RWPE1 (cell line): ENCODE measurements around the gene CNTN4.

Source experiments
- CTCF ChIA-PET: fragments of 350-600 bp; sonication (Branson Sonifier 250); formaldehyde crosslinking; extraction: SDS; loops from one replicate; lab custom pipeline; 2021; lab: Yijun Ruan, JAX
- POLR2A ChIA-PET: fragments of 400-600 bp; formaldehyde crosslinking; extraction: SDS; loops from one replicate; lab custom pipeline; 2020; ENCODE audit warnings: antibody characterized with exemption; ENCODE audit not compliant: low non-redundant PET; lab: Yijun Ruan, JAX
- DNase-seq: peaks from one replicate; pipeline ENCODE4 v3.0.0; 2012; ENCODE audit warnings: low spot score
- H3K27ac ChIP-seq: fragments of 450-650 bp; 2 replicates; pipeline ENCODE4 v1.5.1; 2017
- CTCF ChIP-seq: fragments of 450-650 bp; conservative IDR thresholded peaks from 2 replicates; pipeline ENCODE4 v1.5.1; 2017; ENCODE audit warnings: low read depth, mild to moderate bottlenecking

Gene CNTN4

GRCh38 chr3:2375376-2375775 is 276.7 kb downstream of the CNTN4 start:
- no peak for DNase-seq
- ChIA-PET POLR2A (no interaction called here), CTCF (no interaction called here)
- TF ChIP-seq CTCF, result no peak
- H3K27ac ChIP-seq, result no peak overlapping the region

- no peak overlapping the region for H3K27ac ChIP-seq
- DNase-seq, result no peak
- CTCF ChIA-PET, result no interaction called here
- TF ChIP-seq CTCF, result no peak
- POLR2A ChIA-PET, result no interaction called here
These were observed 278.6 kb downstream of the CNTN4 start for GRCh38 chr3:2377281-2377680.

GRCh38 chr3:2390926-2391532 is 292.4 kb downstream of the CNTN4 start:
- no peak for DNase-seq
- no peak overlapping the region for H3K27ac ChIP-seq
- CTCF ChIA-PET, result no interaction called here
- TF ChIP-seq CTCF, result no peak
- POLR2A ChIA-PET, result no interaction called here

- POLR2A ChIA-PET, result no interaction called here
- no peak overlapping the region for H3K27ac ChIP-seq
- no peak for DNase-seq
- CTCF ChIA-PET, result no interaction called here
- no peak for TF ChIP-seq CTCF
These were observed 293.2 kb downstream of the CNTN4 start for GRCh38 chr3:2391896-2392295.

- ChIA-PET CTCF (interaction anchor here (0.6 kb wide), 1 partner anchor 163 kb away, joined by 3 read pairs; no protein-coding TSS in a partner anchor), POLR2A (no interaction called here)
- H3K27ac ChIP-seq, result no peak overlapping the region
- no peak for TF ChIP-seq CTCF
- no peak for DNase-seq
These were observed 294.3 kb downstream of the CNTN4 start for GRCh38 chr3:2392981-2393380.

GRCh38 chr3:2415083-2415482 is 316.4 kb downstream of the CNTN4 start:
- DNase-seq, result no peak
- ChIA-PET POLR2A (no interaction called here), CTCF (no interaction called here)
- H3K27ac ChIP-seq, result no peak overlapping the region
- no peak for TF ChIP-seq CTCF

GRCh38 chr3:2420919-2421318 is 322.3 kb downstream of the CNTN4 start:
- ChIA-PET POLR2A (no interaction called here), CTCF (no interaction called here)
- TF ChIP-seq CTCF, result no peak
- no peak overlapping the region for H3K27ac ChIP-seq
- no peak for DNase-seq
